Large intestine (tissue), 3 donors: ENCODE measurements around the gene ZNF14. TPM values are rescaled to one million over a fixed set of nuclear protein-coding genes. Genes with fewer than 3 reads are reported as not detected.

ENCODE experiments used
- DNase-seq, 2 donors: peaks; one replicate each; pipeline versions ENCODE4 v3.0.0 to v3.0.0-alpha.2; 2013
- H3K27ac ChIP-seq: one replicate; pipeline ENCODE4 v1.5.1; 2013; ENCODE audit warnings: low read length
- H3K27me3 ChIP-seq: 2 replicates; pipeline ENCODE4 v1.6.1; 2013; ENCODE audit warnings: low read length; ENCODE audit not compliant: control insufficient read depth, insufficient read depth
- H3K36me3 ChIP-seq: 2 replicates; pipeline ENCODE4 v1.6.1; 2013; ENCODE audit warnings: low read length; ENCODE audit not compliant: control insufficient read depth, insufficient read depth
- H3K4me1 ChIP-seq: one replicate; pipeline ENCODE4 v1.6.1; 2013; ENCODE audit warnings: low read length; ENCODE audit not compliant: control insufficient read depth, insufficient read depth
- H3K4me3 ChIP-seq: one replicate; pipeline ENCODE4 v1.5.1; 2013; ENCODE audit warnings: low read length
- H3K9me3 ChIP-seq: one replicate; pipeline ENCODE4 v1.6.1; 2013; ENCODE audit warnings: mild to moderate bottlenecking, low read depth, low read length, moderate library complexity; ENCODE audit not compliant: control insufficient read depth
- WGBS: methylation state at CpG from one replicate; pipeline ENCODE4 v1.1.5; 2013; ENCODE audit warnings: low lambda C conversion rate; ENCODE audit not compliant: insufficient coverage; 5-methylcytosine and 5-hydroxymethylcytosine counted together
- polyA plus RNA-seq: library from polyadenylated mRNA; unstranded; fragments of 120-200 nt; gene quantifications from one replicate; pipeline ENCODE4 v1.2.1, GENCODE V29; 2013

The ZNF14 gene
- polyA plus RNA-seq, 1 donor, result 8.1 TPM

DNA sequence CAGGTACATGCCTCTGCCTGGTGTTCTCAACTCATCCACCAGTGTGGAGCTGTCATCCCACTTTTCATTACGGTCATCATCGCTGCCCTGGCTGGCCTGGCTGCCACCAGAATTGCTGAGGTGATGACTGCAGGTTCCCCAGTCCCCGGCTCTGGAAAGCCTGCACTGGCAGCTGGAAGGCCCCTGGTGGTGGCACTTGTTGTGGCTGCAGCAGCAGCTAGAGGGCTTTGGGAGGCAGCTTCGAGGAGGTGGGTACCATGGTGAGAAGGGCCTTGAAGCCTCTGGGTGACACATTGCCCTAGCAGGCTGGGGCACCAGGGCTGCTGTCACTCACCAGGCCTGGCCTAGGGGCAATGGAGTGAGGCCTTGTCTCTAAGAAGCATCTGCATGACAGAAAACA is 25.3 kb upstream of the ZNF14 start:
- Histone ChIP-seq H3K4me3 (no peak overlapping the region), H3K27ac (no peak overlapping the region), H3K9me3 (peaks cover 10% of the 10 kb centered on the region), H3K4me1 (no peaks in the 10 kb centered on the region), H3K27me3 (no peaks in the 10 kb centered on the region), H3K36me3 (no peaks in the 10 kb centered on the region)
- WGBS, result no CpG with 5 or more reads among the region's 4 CpGs
- DNase-seq, result no peak

GRCh38 chr19:19752760-19753403 is 20.0 kb upstream of the ZNF14 start:
- no CpG with 5 or more reads among the region's 11 CpGs for WGBS
- Histone ChIP-seq H3K9me3 (peaks cover 10% of the 10 kb centered on the region), H3K4me1 (no peaks in the 10 kb centered on the region), H3K27me3 (no peaks in the 10 kb centered on the region), H3K36me3 (no peaks in the 10 kb centered on the region), H3K27ac (no peak overlapping the region), H3K4me3 (no peak overlapping the region)
- DNase-seq, result no peak

DNA sequence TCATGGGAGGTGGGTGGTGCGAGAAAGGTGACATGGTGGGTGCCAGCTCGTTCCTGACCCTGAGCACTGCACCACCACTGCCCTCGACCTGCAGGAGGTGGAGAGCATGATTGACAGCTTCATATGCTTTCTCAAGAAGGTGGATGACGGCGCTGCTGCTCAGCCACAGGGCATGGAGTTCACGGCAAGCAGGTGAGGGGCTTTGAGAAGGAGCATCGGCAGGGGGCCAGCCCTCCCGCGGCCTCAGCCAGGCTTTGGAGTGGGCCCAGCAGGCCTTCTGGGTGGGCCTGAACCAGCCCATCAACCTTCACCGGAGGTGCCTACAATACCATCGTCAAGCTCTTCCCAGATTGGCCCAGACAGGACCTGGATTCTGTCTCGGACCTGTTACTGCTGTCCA is 18.9 kb upstream of the ZNF14 start:
- Histone ChIP-seq H3K27me3 (no peaks in the 10 kb centered on the region), H3K9me3 (peaks cover 6% of the 10 kb centered on the region), H3K4me1 (no peaks in the 10 kb centered on the region), H3K4me3 (no peak overlapping the region), H3K27ac (no peak overlapping the region), H3K36me3 (no peaks in the 10 kb centered on the region)
- DNase-seq, result no peak
- no CpG with 5 or more reads among the region's 12 CpGs for WGBS

GRCh38 chr19:19750842-19751790 is 18.2 kb upstream of the ZNF14 start:
- Histone ChIP-seq H3K9me3 (peaks cover 6% of the 10 kb centered on the region), H3K4me1 (no peaks in the 10 kb centered on the region), H3K36me3 (no peaks in the 10 kb centered on the region), H3K4me3 (no peak overlapping the region), H3K27ac (no peak overlapping the region), H3K27me3 (no peaks in the 10 kb centered on the region)
- no CpG with 5 or more reads among the region's 40 CpGs for WGBS
- DNase-seq, result no peak

GRCh38 chr19:19749908-19750841 is 17.3 kb upstream of the ZNF14 start:
- no peak for DNase-seq
- WGBS, result no CpG with 5 or more reads among the region's 17 CpGs
- H3K9me3 ChIP-seq, result no peaks in the 10 kb centered on the region
- H3K36me3 ChIP-seq, result no peaks in the 10 kb centered on the region
- H3K4me1 ChIP-seq, result no peaks in the 10 kb centered on the region
- no peaks in the 10 kb centered on the region for H3K27me3 ChIP-seq
- H3K27ac ChIP-seq, result no peak overlapping the region
- no peak overlapping the region for H3K4me3 ChIP-seq

DNA sequence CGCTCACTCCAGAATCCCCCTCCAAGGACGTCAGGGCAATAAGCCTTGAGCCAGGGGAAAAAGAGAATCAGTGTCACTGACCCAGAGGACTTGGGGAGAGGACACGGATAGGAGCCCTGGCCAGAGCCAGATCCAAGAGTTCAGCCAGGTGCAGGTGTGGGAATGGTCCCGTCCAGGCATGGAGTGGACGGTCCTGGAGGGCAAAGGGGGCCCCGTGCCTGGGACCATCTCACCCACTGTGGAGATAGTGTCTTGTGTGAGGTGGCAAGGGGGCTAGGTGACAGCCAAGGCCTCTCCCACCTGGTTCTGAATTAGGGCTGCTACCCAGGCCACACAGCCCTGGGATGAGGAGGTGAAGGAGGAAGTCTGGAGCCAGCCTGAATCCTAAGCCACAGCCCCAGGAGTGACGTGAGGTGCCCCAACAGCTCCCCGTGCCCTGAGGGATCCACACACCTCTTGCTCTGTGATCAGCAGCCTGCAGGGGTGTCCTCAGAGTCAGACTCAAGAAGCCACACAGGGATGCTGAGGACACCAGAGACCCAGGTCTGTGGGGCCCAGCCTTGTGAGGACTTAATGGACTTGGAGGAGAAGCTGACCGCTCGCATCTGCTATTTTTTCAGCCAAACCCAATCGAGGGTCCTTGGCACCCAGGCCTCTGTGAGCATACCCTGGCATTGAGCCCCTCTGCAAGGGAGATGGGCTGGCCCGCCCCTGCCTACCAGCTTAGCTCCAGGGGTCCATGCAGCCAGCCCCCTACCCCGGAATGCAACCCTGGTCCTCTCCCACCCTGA is 16.4 kb upstream of the ZNF14 start:
- no CpG with 5 or more reads among the region's 13 CpGs for WGBS

GRCh38 chr19:19748249-19748938 is 15.5 kb upstream of the ZNF14 start:
- Histone ChIP-seq H3K27ac (no peak overlapping the region), H3K4me1 (no peaks in the 10 kb centered on the region), H3K27me3 (no peaks in the 10 kb centered on the region), H3K4me3 (no peak overlapping the region), H3K36me3 (no peaks in the 10 kb centered on the region), H3K9me3 (peaks cover 3% of the 10 kb centered on the region)
- DNase-seq, result no peak
- WGBS, result no CpG with 5 or more reads among the region's 9 CpGs

More for the DNA sequence above, 16.4 kb upstream of the ZNF14 start:
- no peaks in the 10 kb centered on the region for H3K27me3 ChIP-seq
- no peaks in the 10 kb centered on the region for H3K9me3 ChIP-seq
- DNase-seq, result no peak
- H3K36me3 ChIP-seq, result no peaks in the 10 kb centered on the region
- no peaks in the 10 kb centered on the region for H3K4me1 ChIP-seq
- H3K27ac ChIP-seq, result no peak overlapping the region
- H3K4me3 ChIP-seq, result no peak overlapping the region

DNA sequence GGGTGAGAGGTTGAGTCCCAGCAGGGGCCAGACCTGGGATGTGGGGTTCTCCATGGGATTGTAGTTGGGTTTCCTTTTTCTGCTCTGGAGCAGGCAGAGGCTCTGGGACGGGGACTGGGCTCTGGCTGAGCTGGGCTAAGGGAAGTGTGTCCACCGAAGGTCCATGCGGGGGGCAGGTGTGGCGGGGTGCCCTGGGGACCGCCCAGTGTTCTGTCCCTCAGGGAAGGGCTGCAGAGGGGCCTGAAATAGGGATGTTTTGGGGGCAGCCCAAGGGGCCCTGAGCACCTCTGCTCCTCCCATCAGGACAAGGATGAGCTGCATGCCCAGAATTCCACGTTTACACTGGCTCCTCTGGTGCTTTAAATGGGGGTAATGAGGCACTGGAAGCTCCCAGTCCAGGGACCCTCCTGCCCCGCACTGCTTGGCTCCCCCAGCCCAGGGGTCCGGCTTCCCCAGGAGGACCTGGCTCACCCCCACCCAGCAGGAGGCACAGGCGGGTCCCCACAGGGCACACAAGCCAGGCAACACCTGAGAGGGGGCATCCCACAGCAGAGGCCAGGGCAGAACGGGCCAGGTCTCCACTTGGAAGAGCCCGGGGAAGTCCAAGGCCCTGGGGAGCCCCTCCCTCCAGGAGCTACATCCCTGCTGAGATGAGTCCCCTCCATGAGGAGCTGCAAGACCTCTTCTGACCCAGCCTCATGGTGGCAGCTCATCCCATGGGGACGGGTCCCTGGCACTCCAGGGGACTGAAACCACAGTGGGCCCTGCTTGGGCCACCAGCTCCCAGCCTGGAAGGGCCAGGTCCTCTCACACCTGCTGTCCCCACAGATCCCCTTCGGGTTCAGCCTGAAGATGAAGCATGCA is 14.7 kb upstream of the ZNF14 start:
- no peak for DNase-seq
- Histone ChIP-seq H3K36me3 (no peaks in the 10 kb centered on the region), H3K4me3 (no peak overlapping the region), H3K4me1 (no peaks in the 10 kb centered on the region), H3K27me3 (no peaks in the 10 kb centered on the region), H3K9me3 (peaks cover 3% of the 10 kb centered on the region), H3K27ac (no peak overlapping the region)
- no CpG with 5 or more reads among the region's 13 CpGs for WGBS
